Psoas muscle (tissue), 8 donors: Measurements from ENCODE around the gene DNAH10. TPM values are rescaled to one million over a fixed set of nuclear protein-coding genes. Genes with fewer than 3 reads are reported as not detected.

Experiments
- ATAC-seq, 4 donors: fragments of 200-7000 bp; cut with Tn5 transposase; one replicate each; pipeline ENCODE4 v1.9.1; 2020; ENCODE audit warnings: moderate library complexity in 3 of 4, mild to moderate bottlenecking in 2 of 4
- DNase-seq, 2 donors: peaks; one replicate each; pipeline ENCODE4 v3.0.0-alpha.2; 2020
- H3K27ac ChIP-seq: fragments of 200-600 bp; one replicate; pipeline ENCODE4 v1.8.0; 2022
- H3K27me3 ChIP-seq, 3 donors: fragments of 200-600 bp in 1 of 3; one replicate each; pipeline versions ENCODE4 v1.6.1 to v1.8.0; 2013 to 2022; ENCODE audit warnings: low read length in 2 of 3, mild to moderate bottlenecking in 2 of 3, moderate library complexity in 1 of 3; ENCODE audit not compliant: insufficient read depth in 3 of 3
- H3K36me3 ChIP-seq, 2 donors: fragments of 200-600 bp in 1 of 2; one replicate each; pipeline versions ENCODE4 v1.6.1 to v1.8.0; 2013 to 2022; ENCODE audit warnings: low read depth in 1 of 2, mild to moderate bottlenecking in 1 of 2, moderate library complexity in 1 of 2; ENCODE audit not compliant: insufficient read depth in 1 of 2
- H3K4me1 ChIP-seq: fragments of 200-600 bp; one replicate; pipeline ENCODE4 v1.8.0; 2022
- H3K4me3 ChIP-seq: fragments of 200-600 bp; one replicate; pipeline ENCODE4 v1.8.0; 2022; ENCODE audit warnings: mild to moderate bottlenecking
- H3K9me3 ChIP-seq: fragments of 200-600 bp; one replicate; pipeline ENCODE4 v1.8.0; 2022
- WGBS, 3 donors: extraction: QIAGEN DNeasy Blood & Tissue Kit; methylation state at CpG; one replicate each; pipeline versions ENCODE4 v1.1.6 to v1.1.7; 2013; 5-methylcytosine and 5-hydroxymethylcytosine counted together
- intact Hi-C, 2 donors: fragments of 100-400 bp; cut with DNase I; formaldehyde crosslinking; loops; one replicate each; pipeline versions ENCODE4 v1.11.0 to v1.14.2; 2022
- polyA plus RNA-seq, 3 donors: library from polyadenylated mRNA; stranded (reverse); fragments of 200-250 nt; gene quantifications; one replicate each; pipeline ENCODE4 v1.2.3, GENCODE V29; 2013
- total RNA-seq, 4 donors: library from RNA; stranded (reverse); fragmentation: NEBNext Ultra II Directional in 2 of 4; extraction: Animal tissue kit (Norgen Biotek cat#: 25700) in 2 of 4; gene quantifications; one replicate each; pipeline versions ENCODE4 v1.2.1 to v1.2.4, GENCODE V29; 2021 to 2023
- TF ChIP-seq, protein P1 (sequence below): fragments of 200-600 bp; IDR thresholded peaks from one replicate; pipeline ENCODE4 v1.8.0; 2022; ENCODE audit warnings: antibody characterized with exemption
- donor health status: healthy with polysubstance abuse.
- donor health status: DM: no; HTN: no; CAD: no; lungs with moderate emphysema.
- donor health status: Bipolar disorder and iron deficiency.
- donor health status: healthy.
- donor health status: DM: yes; HTN: yes; CAD: no.
- donor health status: DM: no; HTN: no; CAD: no.
- donor health status: DM: no; HTN: no; CAD: no.
- donor health status: DM: yes; HTN: yes; CAD: no.

DNAH10 gene
- total and polyA plus RNA-seq, 7 donors = 0.01 to 0.84 (median 0.24) TPM; not detected in 1

DNA sequence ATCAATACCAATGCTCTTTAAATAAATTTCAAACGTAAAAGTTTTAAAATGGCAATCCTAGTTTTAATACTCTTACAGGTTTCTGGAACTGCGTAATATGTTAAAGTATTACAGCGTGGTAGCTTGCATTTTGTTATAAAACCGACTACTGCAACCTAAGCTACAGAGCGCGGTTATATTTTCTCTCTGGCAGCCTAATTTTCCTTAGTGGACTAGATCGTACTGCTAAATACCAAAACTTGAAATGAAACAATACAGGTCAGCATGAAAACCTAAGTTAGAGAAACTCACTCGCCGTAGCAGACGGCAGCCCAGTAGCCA lies 209.3 kb downstream of the DNAH10 start:
- no peak for ATAC-seq
- TF ChIP-seq, protein P1, sequence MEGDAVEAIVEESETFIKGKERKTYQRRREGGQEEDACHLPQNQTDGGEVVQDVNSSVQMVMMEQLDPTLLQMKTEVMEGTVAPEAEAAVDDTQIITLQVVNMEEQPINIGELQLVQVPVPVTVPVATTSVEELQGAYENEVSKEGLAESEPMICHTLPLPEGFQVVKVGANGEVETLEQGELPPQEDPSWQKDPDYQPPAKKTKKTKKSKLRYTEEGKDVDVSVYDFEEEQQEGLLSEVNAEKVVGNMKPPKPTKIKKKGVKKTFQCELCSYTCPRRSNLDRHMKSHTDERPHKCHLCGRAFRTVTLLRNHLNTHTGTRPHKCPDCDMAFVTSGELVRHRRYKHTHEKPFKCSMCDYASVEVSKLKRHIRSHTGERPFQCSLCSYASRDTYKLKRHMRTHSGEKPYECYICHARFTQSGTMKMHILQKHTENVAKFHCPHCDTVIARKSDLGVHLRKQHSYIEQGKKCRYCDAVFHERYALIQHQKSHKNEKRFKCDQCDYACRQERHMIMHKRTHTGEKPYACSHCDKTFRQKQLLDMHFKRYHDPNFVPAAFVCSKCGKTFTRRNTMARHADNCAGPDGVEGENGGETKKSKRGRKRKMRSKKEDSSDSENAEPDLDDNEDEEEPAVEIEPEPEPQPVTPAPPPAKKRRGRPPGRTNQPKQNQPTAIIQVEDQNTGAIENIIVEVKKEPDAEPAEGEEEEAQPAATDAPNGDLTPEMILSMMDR = no peak
- no peaks in the 10 kb centered on the region for H3K27me3 ChIP-seq
- no peaks in the 10 kb centered on the region for H3K9me3 ChIP-seq
- peak overlapping the region; percentile 97 for H3K4me3 ChIP-seq
- WGBS, 3 donors = 33 to 38% (median 38%) methylated on average over 10 of the region's 10 CpGs
- intact Hi-C loops = no loop called here
- H3K27ac ChIP-seq = peak overlapping the region; percentile 86
- peaks cover 22% of the 10 kb centered on the region for H3K4me1 ChIP-seq
- peaks cover 2 to 27% of the 10 kb centered on the region in 2 donors for H3K36me3 ChIP-seq
- no peak for DNase-seq

DNA sequence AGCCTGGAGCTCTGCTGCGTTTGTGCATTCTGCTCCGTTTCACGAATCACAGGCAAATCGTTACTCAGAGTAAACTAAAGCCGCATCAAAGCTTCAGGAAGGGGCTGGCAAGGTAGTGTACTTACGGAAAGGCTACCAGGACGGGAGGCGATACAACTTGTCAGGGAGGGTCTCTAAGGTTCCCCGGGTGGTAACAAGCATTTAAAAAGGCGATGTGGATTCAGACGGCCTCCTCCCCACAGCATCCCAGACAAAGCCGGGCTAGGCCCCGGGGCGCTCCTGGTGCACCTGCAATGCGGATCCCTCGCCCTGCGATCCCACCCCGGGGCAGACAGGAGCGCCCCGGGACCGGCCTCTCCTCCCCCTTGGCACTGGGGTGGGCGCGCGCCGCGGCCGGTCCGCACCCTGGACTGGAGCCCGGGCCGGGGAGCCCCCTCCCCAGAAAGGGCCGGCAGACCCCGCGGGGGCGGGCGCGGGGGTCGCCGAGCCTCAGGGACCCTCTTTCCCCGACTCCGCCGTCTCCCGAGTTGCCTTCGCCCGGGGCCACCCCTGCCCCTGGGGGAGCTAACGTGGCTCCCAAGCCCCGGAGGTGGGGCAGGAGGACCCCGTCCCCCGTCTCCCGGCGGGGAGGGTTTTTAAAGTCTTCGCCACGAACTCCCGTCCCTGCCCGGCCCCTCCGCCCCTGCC lies 209.8 kb downstream of the DNAH10 start:
- H3K27ac ChIP-seq = peak overlapping the region; percentile 86
- no peaks in the 10 kb centered on the region for H3K27me3 ChIP-seq
- 1% methylated on average over 27 to 55 of the region's 55 CpGs for WGBS, 3 donors
- H3K4me3 ChIP-seq = peak overlapping the region; percentile 97
- peaks cover 22% of the 10 kb centered on the region for H3K4me1 ChIP-seq
- H3K9me3 ChIP-seq = no peaks in the 10 kb centered on the region
- intact Hi-C loops = no loop called here
- ATAC-seq (peak in 1 of 4 donors; percentile 22), DNase-seq (peak in 1 of 2 donors; percentile 65)
- peaks cover 2 to 32% of the 10 kb centered on the region in 2 donors for H3K36me3 ChIP-seq
- TF ChIP-seq, protein P1 = no peak

DNA sequence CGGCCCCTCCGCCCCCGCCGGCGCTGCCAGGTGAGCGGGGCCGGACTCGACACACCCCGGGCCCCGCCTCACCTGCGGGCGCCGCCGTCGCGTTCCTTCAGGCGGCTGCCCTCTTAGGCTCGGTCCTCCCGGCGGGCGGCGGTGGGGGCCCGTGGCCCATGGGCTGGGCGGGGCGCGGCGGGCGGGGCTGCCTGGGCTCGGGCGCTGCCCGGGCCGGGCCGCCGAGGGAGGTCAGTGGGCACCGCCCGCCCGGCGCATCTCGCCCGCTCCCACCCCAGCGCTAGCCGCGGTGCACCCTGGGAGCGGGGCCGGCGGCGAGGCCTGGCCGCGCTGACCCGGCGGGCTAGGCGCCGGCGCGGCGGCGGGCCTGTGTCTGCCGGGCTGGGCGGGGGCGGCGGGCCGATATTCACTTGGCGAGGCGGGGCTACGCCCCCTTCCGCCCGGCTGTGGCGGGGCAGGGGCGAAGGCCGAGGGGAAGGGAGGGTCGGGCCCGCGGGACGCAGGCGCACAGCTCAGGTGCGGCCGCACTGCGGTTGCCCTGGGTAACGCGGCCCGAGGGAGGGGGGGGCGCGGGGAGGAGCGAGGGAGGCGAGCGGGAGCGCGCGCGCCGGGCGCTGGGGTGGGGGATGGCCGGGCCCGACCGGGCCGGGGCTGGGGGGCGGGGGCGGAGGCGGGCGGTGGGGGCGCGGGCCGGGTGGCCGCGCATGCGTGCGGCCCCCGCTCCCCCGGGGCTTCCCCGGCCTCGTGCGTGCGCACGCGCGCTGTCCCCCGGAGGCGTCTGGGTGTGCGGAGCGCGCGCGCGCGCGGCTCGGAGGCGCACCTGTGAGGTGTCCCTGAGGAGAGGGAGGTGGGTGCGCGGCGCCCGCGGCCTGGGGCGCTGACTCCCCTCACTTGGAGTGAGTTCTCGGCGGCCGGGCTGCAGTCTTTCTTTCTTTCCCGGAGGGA lies 210.6 kb downstream of the DNAH10 start, which contains the start of the genes CCDC92 and ZNF664:
CCDC92 (minus strand) TSS at position 375 of the 945 bp plus-strand sequence. CDS start 28,526 bp downstream, outside the sequence.
ZNF664 (plus strand) TSS at position 759 of the 945 bp plus-strand sequence. CDS start 38,930 bp downstream, outside the sequence.
- peak within 1 kb of the TSS; percentile 97 for H3K4me3 ChIP-seq
- no peaks in the 10 kb centered on the region for H3K27me3 ChIP-seq
- TF ChIP-seq, protein P1 = no peak
- peak; percentile 91 to 96 (median 94) for ATAC-seq
- H3K9me3 ChIP-seq = no peaks in the 10 kb centered on the region
- DNase-seq = peak; percentile 93 to 96
- H3K36me3 ChIP-seq = peaks cover 5 to 33% of the 10 kb centered on the region in 2 donors
- intact Hi-C loops = no loop called here
- peaks cover 22% of the 10 kb centered on the region for H3K4me1 ChIP-seq
- peak within 1 kb of the TSS; percentile 86 for H3K27ac ChIP-seq
- WGBS, 3 donors = 0% methylated on average over 51 to 126 of the region's 138 CpGs

DNA sequence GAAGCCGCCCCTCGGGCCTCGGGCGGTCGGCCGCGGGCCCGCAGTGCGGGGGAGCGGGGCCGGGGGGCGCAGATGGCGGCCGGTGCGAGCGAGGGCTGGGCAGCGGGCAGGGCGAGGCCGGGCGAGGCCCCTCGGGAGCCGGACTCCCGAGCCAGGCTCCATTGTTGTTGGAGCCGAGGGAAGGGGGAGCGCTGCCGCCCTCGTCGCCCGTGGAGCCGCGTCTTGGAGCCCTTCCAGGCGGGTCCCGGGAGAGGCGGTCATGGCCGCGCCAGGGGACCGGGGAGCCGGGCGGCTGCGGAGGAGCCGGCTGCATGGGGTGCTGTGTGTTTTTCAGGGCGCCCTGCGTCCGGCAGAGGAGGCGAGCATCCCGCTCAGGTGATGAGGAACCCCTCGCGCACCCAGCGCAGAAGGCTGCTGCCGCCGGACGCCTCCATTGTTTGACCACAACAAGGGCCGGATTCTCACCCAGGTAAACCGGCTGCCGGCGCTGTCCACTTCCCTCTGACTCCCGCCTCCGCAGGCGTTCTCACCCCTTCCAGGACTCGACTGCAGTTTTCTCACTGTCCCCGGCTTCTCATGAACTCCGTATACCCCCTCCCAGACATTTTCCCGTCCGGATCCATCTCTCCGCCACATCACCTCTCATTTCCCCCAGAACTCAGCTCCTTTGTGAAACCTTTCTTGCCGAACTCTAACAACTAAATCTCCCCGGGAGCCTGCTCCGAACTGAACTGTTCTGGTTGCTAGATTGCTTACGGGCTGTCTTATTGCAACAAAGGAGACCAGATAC lies 211.6 kb downstream of the DNAH10 start:
- Histone ChIP-seq H3K4me1 (peaks cover 20% of the 10 kb centered on the region), H3K36me3 (peaks cover 2 to 36% of the 10 kb centered on the region in 2 donors), H3K27me3 (no peaks in the 10 kb centered on the region), H3K4me3 (peak overlapping the region; percentile 97), H3K9me3 (no peaks in the 10 kb centered on the region), H3K27ac (peak overlapping the region; percentile 76)
- 5 to 9% (median 8%) methylated on average over 39 to 69 of the region's 69 CpGs for WGBS, 3 donors
- DNase-seq (peak; percentile 54 to 72), ATAC-seq (peak in 1 of 4 donors; percentile 3)
- TF ChIP-seq, protein P1 = no peak
- intact Hi-C loops = no loop called here
